CD4-positive, alpha-beta T cell (primary cell): ENCODE data around the gene ARHGAP26. TPM values are rescaled to one million over a fixed set of nuclear protein-coding genes. Genes with fewer than 3 reads are reported as not detected.

Source experiments
- ATAC-seq: fragments of 200-7000 bp; cut with Tn5 transposase; one replicate; pipeline ENCODE4 v1.10.0; 2022; ENCODE audit warnings: mild to moderate bottlenecking; ENCODE audit not compliant: poor library complexity
- CTCF ChIA-PET: fragments of 350-600 bp; sonication (Branson Sonifier 250); formaldehyde crosslinking; loops from one replicate; lab custom pipeline; 2021; ENCODE audit warnings: antibody characterized with exemption, inconsistent platforms; lab: Charles Lee
- POLR2A ChIA-PET: fragments of 350-600 bp; sonication (Branson Sonifier 250); formaldehyde crosslinking; loops from one replicate; lab custom pipeline; 2021; ENCODE audit warnings: antibody characterized with exemption, inconsistent platforms; lab: Charles Lee
- DNase-seq, 14 experiments: peaks; one replicate each; pipeline ENCODE4 v3.0.0-alpha.2; 2013 to 2020; ENCODE audit warnings: mixed read lengths in 2 of 14
- H3K27ac ChIP-seq, 2 donors: one replicate each; pipeline versions ENCODE4 v1.5.1 to v1.7.0; 2013; ENCODE audit warnings: low read length in 2 of 2, low read depth in 1 of 2, mild to moderate bottlenecking in 1 of 2
- H3K27me3 ChIP-seq, 2 experiments: 1 replicate in 1 of 2; 2 replicates in 1 of 2; pipeline versions ENCODE4 v1.6.1 to v1.7.0; 2013; ENCODE audit warnings: low read length in 2 of 2, control low read depth in 1 of 2, mild to moderate bottlenecking in 1 of 2, moderate library complexity in 1 of 2; ENCODE audit not compliant: insufficient read depth in 2 of 2, control insufficient read depth in 1 of 2
- H3K36me3 ChIP-seq: one replicate; pipeline ENCODE4 v1.6.1; 2013; ENCODE audit warnings: low read length, control low read depth; ENCODE audit not compliant: insufficient read depth
- H3K4me1 ChIP-seq: one replicate; pipeline ENCODE4 v1.6.1; 2013; ENCODE audit warnings: low read length, control low read depth; ENCODE audit not compliant: insufficient read depth
- H3K4me3 ChIP-seq: one replicate; pipeline ENCODE4 v1.5.1; 2013; ENCODE audit warnings: mild to moderate bottlenecking, low read length, moderate library complexity
- H3K9me3 ChIP-seq, 2 experiments: 1 replicate in 1 of 2; 2 replicates in 1 of 2; pipeline versions ENCODE4 v1.6.1 to v1.7.0; 2013; ENCODE audit warnings: low read length in 2 of 2, mild to moderate bottlenecking in 2 of 2, control low read depth in 1 of 2, moderate library complexity in 1 of 2; ENCODE audit not compliant: control insufficient read depth in 1 of 2, insufficient read depth in 1 of 2
- H3K27ac Mint-ChIP-seq: one replicate; pipeline ENCODE4 v1.8.0; 2020; ENCODE audit warnings: mixed read lengths
- H3K27me3 Mint-ChIP-seq: one replicate; pipeline ENCODE4 v1.8.0; 2021; ENCODE audit warnings: mixed read lengths
- H3K36me3 Mint-ChIP-seq: one replicate; pipeline ENCODE4 v1.8.0; 2021; ENCODE audit warnings: low read depth, mixed read lengths
- H3K4me1 Mint-ChIP-seq: one replicate; pipeline ENCODE4 v1.8.0; 2021; ENCODE audit warnings: low read depth, mixed read lengths
- H3K4me3 Mint-ChIP-seq: one replicate; pipeline ENCODE4 v1.8.0; 2020; ENCODE audit warnings: mild to moderate bottlenecking, mixed read lengths
- H3K9me3 Mint-ChIP-seq: one replicate; pipeline ENCODE4 v1.8.0; 2020; ENCODE audit warnings: mixed read lengths
- intact Hi-C, 2 experiments: fragments of 100-400 bp; cut with DNase I in 1 of 2; cut with micrococcal nuclease in 1 of 2; formaldehyde crosslinking; loops; one replicate each; pipeline versions ENCODE4 v1.15.1 to v1.9.0; 2023 to 2025; cut with DNase I, micrococcal nuclease
- total RNA-seq, 174 experiments: library from RNA in 2 of 174; stranded (reverse) in 2 of 174; gene quantifications; one replicate each; pipeline ENCODE4 v1.2.3 and lab custom pipeline; 2021 to 2026
- TF ChIP-seq, protein P1 (sequence below): fragments of 200-600 bp; IDR thresholded peaks from one replicate; pipeline ENCODE4 v1.8.0; 2022; ENCODE audit warnings: antibody characterized with exemption, mild to moderate bottlenecking

Gene ARHGAP26
- total RNA-seq, 2 experiments from 2014 or later = 24.9 to 27.3 TPM

DNA sequence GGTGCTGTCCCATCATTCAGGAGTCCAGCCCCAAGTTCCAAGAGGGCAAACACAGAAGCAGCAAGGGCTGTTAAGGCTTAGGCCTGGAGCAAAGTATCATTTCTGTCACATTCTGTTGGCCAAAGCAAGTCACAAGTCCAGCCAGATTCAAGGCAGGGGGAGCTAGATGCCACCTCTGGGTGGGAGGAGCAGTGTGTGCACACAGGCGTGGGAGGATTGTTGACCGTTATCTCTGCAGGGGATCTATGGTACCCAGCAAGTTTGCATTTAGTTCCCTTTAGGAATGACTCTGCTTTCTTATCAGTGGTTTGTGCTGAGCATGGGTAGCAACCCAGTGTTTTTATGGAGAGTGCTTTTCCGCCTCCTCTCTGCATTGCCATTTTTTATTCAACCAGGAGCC, 354.4 kb downstream of the ARHGAP26 start:
- H3K36me3 ChIP-seq = no peaks in the 10 kb centered on the region
- Mint-ChIP-seq H3K4me1 (no peaks in the 10 kb centered on the region), H3K27ac (no peak overlapping the region), H3K4me3 (no peak overlapping the region), H3K9me3 (no peaks in the 10 kb centered on the region), H3K36me3 (peaks cover 19% of the 10 kb centered on the region), H3K27me3 (no peaks in the 10 kb centered on the region)
- no peaks in the 10 kb centered on the region for H3K27me3 ChIP-seq
- no peak for ATAC-seq
- H3K27ac ChIP-seq = no peak overlapping the region
- H3K4me1 ChIP-seq = no peaks in the 10 kb centered on the region
- TF ChIP-seq, protein P1, sequence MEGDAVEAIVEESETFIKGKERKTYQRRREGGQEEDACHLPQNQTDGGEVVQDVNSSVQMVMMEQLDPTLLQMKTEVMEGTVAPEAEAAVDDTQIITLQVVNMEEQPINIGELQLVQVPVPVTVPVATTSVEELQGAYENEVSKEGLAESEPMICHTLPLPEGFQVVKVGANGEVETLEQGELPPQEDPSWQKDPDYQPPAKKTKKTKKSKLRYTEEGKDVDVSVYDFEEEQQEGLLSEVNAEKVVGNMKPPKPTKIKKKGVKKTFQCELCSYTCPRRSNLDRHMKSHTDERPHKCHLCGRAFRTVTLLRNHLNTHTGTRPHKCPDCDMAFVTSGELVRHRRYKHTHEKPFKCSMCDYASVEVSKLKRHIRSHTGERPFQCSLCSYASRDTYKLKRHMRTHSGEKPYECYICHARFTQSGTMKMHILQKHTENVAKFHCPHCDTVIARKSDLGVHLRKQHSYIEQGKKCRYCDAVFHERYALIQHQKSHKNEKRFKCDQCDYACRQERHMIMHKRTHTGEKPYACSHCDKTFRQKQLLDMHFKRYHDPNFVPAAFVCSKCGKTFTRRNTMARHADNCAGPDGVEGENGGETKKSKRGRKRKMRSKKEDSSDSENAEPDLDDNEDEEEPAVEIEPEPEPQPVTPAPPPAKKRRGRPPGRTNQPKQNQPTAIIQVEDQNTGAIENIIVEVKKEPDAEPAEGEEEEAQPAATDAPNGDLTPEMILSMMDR = no peak
- no peak for DNase-seq
- CTCF ChIA-PET = interaction anchor here (0.7 to 1.1 kb wide), 3 partner anchors 10 to 65 kb away, joined by 3 read pairs; no protein-coding TSS in a partner anchor
- no peak overlapping the region for H3K4me3 ChIP-seq
- intact Hi-C loops = no loop called here
- POLR2A ChIA-PET = no interaction called here
- H3K9me3 ChIP-seq = no peaks in the 10 kb centered on the region

DNA sequence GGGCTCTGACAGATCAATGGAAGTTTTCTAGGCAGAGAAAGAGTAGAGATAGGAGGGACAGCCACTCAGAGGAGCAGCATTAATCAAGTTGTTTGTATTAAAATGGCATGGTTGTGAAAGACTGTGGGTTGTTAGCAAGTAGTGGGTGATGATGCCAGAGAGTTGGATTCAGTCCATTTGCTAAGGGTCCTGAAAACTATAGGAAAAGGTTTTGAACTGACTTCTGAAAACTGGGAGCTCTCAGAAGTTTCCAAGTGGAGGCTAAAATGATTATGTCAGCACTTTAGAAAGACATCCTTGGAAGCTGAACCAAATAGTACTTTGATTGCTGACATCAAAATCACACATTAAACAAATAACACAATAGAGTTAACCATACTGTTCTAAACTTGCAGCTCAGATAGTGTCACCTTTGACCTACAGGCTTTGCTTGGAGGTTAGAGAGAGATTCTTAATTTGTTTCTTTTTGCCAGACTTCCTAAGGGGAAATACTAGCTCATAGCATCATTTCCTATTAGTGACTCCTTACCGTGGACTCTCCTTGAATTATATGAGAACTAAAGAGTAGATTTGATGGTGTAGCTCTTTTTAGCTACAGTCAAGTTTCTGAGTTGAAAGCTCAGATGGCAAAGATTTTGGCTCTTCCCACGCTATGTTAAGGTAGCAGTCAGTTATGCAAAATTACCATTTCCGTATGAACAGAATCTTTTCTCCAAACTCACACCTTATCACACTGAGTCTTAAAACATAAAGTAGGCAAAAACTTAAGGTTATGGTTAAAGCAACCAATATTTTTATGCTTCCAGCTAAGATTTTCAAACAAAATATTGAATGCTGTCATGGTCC, 356.2 kb downstream of the ARHGAP26 start:
- ChIA-PET CTCF (interaction anchor here (1.4 kb wide), 1 partner anchor 123 kb away, joined by 3 read pairs; no protein-coding TSS in a partner anchor), POLR2A (interaction anchor here (1.3 kb wide), 1 partner anchor 278 kb away, joined by 4 read pairs; no protein-coding TSS in a partner anchor)
- H3K27me3 ChIP-seq = no peaks in the 10 kb centered on the region
- H3K27me3 Mint-ChIP-seq = no peaks in the 10 kb centered on the region
- intact Hi-C loops = no loop called here
- no peak for ATAC-seq
- TF ChIP-seq, protein P1 = no peak
- H3K4me3 ChIP-seq = no peak overlapping the region
- H3K36me3 ChIP-seq = no peaks in the 10 kb centered on the region
- H3K4me1 Mint-ChIP-seq = no peaks in the 10 kb centered on the region
- H3K27ac ChIP-seq = no peak overlapping the region
- peaks cover 7% of the 10 kb centered on the region for H3K36me3 Mint-ChIP-seq
- no peaks in the 10 kb centered on the region for H3K9me3 Mint-ChIP-seq
- DNase-seq = no peak
- H3K27ac Mint-ChIP-seq = no peak overlapping the region
- no peak overlapping the region for H3K4me3 Mint-ChIP-seq
- no peaks in the 10 kb centered on the region for H3K9me3 ChIP-seq
- no peaks in the 10 kb centered on the region for H3K4me1 ChIP-seq

DNA sequence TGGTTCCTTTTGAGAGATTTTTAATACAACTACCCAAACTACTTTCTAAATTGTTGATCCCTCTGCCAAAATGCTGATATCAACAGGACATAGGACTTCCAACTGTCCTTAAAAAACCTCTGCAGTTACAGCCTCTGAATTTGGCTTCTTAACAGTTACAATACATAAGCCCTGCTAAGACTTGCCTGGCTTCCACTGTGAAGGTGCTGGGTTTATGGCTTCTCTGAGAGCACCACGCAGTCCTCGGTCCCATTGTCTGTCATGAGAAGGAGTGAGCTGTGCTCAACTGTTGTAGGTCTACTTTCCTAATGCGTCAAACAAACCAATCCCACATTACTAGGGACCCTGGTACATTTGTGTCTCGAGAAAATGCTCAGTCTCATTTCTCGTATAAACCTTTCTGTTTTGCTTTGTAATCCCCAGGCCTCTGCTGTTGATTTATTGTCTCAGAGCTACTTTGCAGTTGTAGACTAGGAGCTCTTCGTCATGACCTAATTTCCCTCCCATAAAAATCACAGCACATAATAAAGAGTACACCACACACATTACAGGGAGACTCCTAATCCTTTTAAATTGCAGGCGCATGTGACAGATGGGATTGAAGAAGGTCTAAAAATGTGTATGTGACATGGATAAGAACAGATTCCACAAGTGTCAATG, 358.4 kb downstream of the ARHGAP26 start:
- Histone ChIP-seq H3K27me3 (no peaks in the 10 kb centered on the region), H3K4me3 (no peak overlapping the region), H3K27ac (no peak overlapping the region), H3K9me3 (no peaks in the 10 kb centered on the region), H3K36me3 (no peaks in the 10 kb centered on the region), H3K4me1 (no peaks in the 10 kb centered on the region)
- DNase-seq = no peak
- no peaks in the 10 kb centered on the region for H3K4me1 Mint-ChIP-seq
- H3K4me3 Mint-ChIP-seq = no peak overlapping the region
- no peak for ATAC-seq
- H3K9me3 Mint-ChIP-seq = no peaks in the 10 kb centered on the region
- TF ChIP-seq, protein P1 = no peak
- POLR2A ChIA-PET = no interaction called here
- no peaks in the 10 kb centered on the region for H3K27me3 Mint-ChIP-seq
- intact Hi-C loops = no loop called here
- CTCF ChIA-PET = no interaction called here
- H3K27ac Mint-ChIP-seq = no peak overlapping the region
- no peaks in the 10 kb centered on the region for H3K36me3 Mint-ChIP-seq
